A549 (cell line): ENCODE measurements around the gene RNF26. TPM values are rescaled to one million over a fixed set of nuclear protein-coding genes. Genes with fewer than 3 reads are reported as not detected.
A peak's percentile ranks its signal among the peaks of the same experiment; 100 is the strongest.

Experiments
- ATAC-seq, 2 experiments: fragments of 200-7000 bp in 1 of 2; fragments of >200 bp in 1 of 2; cut with Nextera tagmentation in 1 of 2; cut with Tn5 transposase in 1 of 2; 3 replicates each; pipeline versions ENCODE4 v1.8.0 to v1.9.1; 2018 to 2020; ENCODE audit warnings: mild to moderate bottlenecking in 1 of 2, moderate library complexity in 1 of 2
- CTCF ChIA-PET: fragments of 300-600 bp; sonication (Branson Sonifier 250); formaldehyde crosslinking; extraction: SDS; loops from one replicate; lab custom pipeline; 2021; ENCODE audit warnings: antibody characterized with exemption, inconsistent platforms; lab: Yijun Ruan, JAX
- POLR2A ChIA-PET: fragments of 350-600 bp; formaldehyde crosslinking; extraction: SDS; loops from one replicate; lab custom pipeline; 2021; ENCODE audit warnings: antibody characterized with exemption, inconsistent platforms; lab: Yijun Ruan, JAX
- DNase-seq, 2 experiments: peaks; one replicate each; pipeline versions ENCODE4 v3.0.0 to v3.0.0-alpha.2; 2011 to 2016; ENCODE audit warnings: low read depth in 1 of 2, low spot score in 1 of 2
- FAIRE-seq: peaks from 2 replicates; lab custom pipeline; 2011; peaks lifted over from hg19 to GRCh38; lab: Jason Lieb, UNC
- H3K27ac ChIP-seq, 2 experiments: fragments of >200 bp; sonication (Bioruptor Twin); formaldehyde crosslinking; 3 replicates each; pipeline ENCODE4 v1.5.1; 2016 to 2017
- H3K4me1 ChIP-seq: fragments of >200 bp; sonication (Bioruptor Twin); formaldehyde crosslinking; 3 replicates; pipeline ENCODE4 v1.6.1; 2016
- H3K4me2 ChIP-seq: fragments of >200 bp; sonication (Bioruptor Twin); formaldehyde crosslinking; 3 replicates; pipeline ENCODE4 v1.6.1; 2016
- H3K4me3 ChIP-seq: fragments of >200 bp; sonication (Bioruptor Twin); formaldehyde crosslinking; 3 replicates; pipeline ENCODE4 v1.5.1; 2016
- H3K9me3 ChIP-seq: fragments of >200 bp; sonication (Bioruptor Twin); formaldehyde crosslinking; 3 replicates; pipeline ENCODE4 v1.6.1; 2016
- BHLHE40 ChIP-seq: IDR thresholded peaks from 2 replicates; pipeline ENCODE4 v1.6.1; 2012; ENCODE audit warnings: low read depth, low read length, inconsistent platforms
- CHD2 ChIP-seq: fragments of 150-350 bp; IDR thresholded peaks from 2 replicates; pipeline ENCODE4 v1.6.1; 2014; ENCODE audit warnings: low read length; ENCODE audit not compliant: partially characterized antibody
- CHD4 ChIP-seq: fragments of 200-600 bp; sonication (generic); IDR thresholded peaks from 2 replicates; pipeline ENCODE4 v1.6.1; 2016; ENCODE audit warnings: antibody characterized with exemption, mild to moderate bottlenecking, borderline replicate concordance
- E2F6 ChIP-seq: IDR thresholded peaks from 2 replicates; pipeline ENCODE4 v1.6.1; 2012; ENCODE audit warnings: low read depth, borderline replicate concordance
- ESRRA ChIP-seq: fragments of 150-350 bp; IDR thresholded peaks from 2 replicates; pipeline ENCODE4 v1.6.1; 2014; ENCODE audit warnings: mild to moderate bottlenecking, low read length, borderline replicate concordance
- FOSB ChIP-seq: fragments of 250-450 bp; sonication (Bioruptor Pico); IDR thresholded peaks from 2 replicates; pipeline ENCODE4 v1.5.0; 2020; ENCODE audit warnings: mild to moderate bottlenecking, moderate library complexity
- FOXS1 ChIP-seq: fragments of 250-450 bp; sonication (Bioruptor Pico); IDR thresholded peaks from 2 replicates; pipeline ENCODE4 v1.5.0; 2020; ENCODE audit warnings: mild to moderate bottlenecking, moderate library complexity
- GATA3 ChIP-seq: IDR thresholded peaks from 2 replicates; pipeline ENCODE4 v1.6.1; 2012; ENCODE audit warnings: borderline replicate concordance
- HMGXB4 ChIP-seq: fragments of 250-450 bp; sonication (Bioruptor Pico); IDR thresholded peaks from 2 replicates; pipeline ENCODE4 v1.5.0; 2021; ENCODE audit warnings: mild to moderate bottlenecking, moderate library complexity, borderline replicate concordance
- HOXA7 ChIP-seq: fragments of 250-450 bp; sonication (Bioruptor Pico); IDR thresholded peaks from 2 replicates; pipeline ENCODE4 v1.5.0; 2020; ENCODE audit warnings: mild to moderate bottlenecking, moderate library complexity
- JUNB ChIP-seq: fragments of >200 bp; sonication (Bioruptor Twin); formaldehyde crosslinking; IDR thresholded peaks from 2 replicates; pipeline ENCODE4 v1.6.1; 2016
- KDM1A ChIP-seq: fragments of 200-600 bp; sonication (generic); IDR thresholded peaks from 2 replicates; pipeline ENCODE4 v1.6.1; 2016; ENCODE audit warnings: low read depth, mild to moderate bottlenecking
- KDM5A ChIP-seq: fragments of 200-600 bp; sonication (generic); IDR thresholded peaks from 2 replicates; pipeline ENCODE4 v1.6.1; 2016; ENCODE audit warnings: antibody characterized with exemption, mild to moderate bottlenecking
- MAFK ChIP-seq: fragments of 450-650 bp; IDR thresholded peaks from 2 replicates; pipeline ENCODE4 v1.6.1; 2014; ENCODE audit not compliant: partially characterized antibody
- MAX ChIP-seq: IDR thresholded peaks from 2 replicates; pipeline ENCODE4 v1.6.1; 2012
- MYC ChIP-seq: IDR thresholded peaks from 2 replicates; pipeline ENCODE4 v1.6.1; 2012; ENCODE audit warnings: mild to moderate bottlenecking, inconsistent platforms, low read length, improper control_type of control experiment, borderline replicate concordance
- NR3C1 ChIP-seq: fragments of >200 bp; sonication (Bioruptor Twin); formaldehyde crosslinking; IDR thresholded peaks from 3 replicates; pipeline ENCODE4 v1.6.1; 2017
- PBX3 ChIP-seq: IDR thresholded peaks from 2 replicates; pipeline ENCODE4 v1.6.1; 2012
- PHF8 ChIP-seq: fragments of 200-600 bp; sonication (generic); IDR thresholded peaks from 2 replicates; pipeline ENCODE4 v1.6.1; 2016; ENCODE audit warnings: low read depth, mild to moderate bottlenecking, antibody characterized with exemption, moderate library complexity, borderline replicate concordance
- POLR2A ChIP-seq: IDR thresholded peaks from 2 replicates; pipeline ENCODE4 v1.6.1; 2012; ENCODE audit warnings: mild to moderate bottlenecking, low read length
- POLR2AphosphoS2 ChIP-seq: conservative IDR thresholded peaks from 2 replicates; pipeline ENCODE4 v1.6.1; 2012; ENCODE audit warnings: low read length, improper control_type of control experiment, inconsistent platforms
- RARB ChIP-seq: fragments of 250-450 bp; sonication (Bioruptor Pico); IDR thresholded peaks from 2 replicates; pipeline ENCODE4 v1.8.0; 2021; ENCODE audit warnings: mild to moderate bottlenecking, moderate library complexity
- RCOR1 ChIP-seq: fragments of 150-350 bp; IDR thresholded peaks from 2 replicates; pipeline ENCODE4 v1.6.1; 2014; ENCODE audit warnings: antibody characterized with exemption, low read length, low read depth
- SMC3 ChIP-seq: fragments of >200 bp; sonication (Bioruptor Twin); formaldehyde crosslinking; IDR thresholded peaks from 3 replicates; pipeline ENCODE4 v1.6.1; 2018; ENCODE audit warnings: inconsistent platforms
- SREBF2 ChIP-seq: fragments of 450-650 bp; IDR thresholded peaks from 2 replicates; pipeline ENCODE4 v1.6.1; 2014; ENCODE audit warnings: mild to moderate bottlenecking, moderate library complexity
- TFCP2L1 ChIP-seq: fragments of 250-450 bp; sonication (Bioruptor Pico); IDR thresholded peaks from 2 replicates; pipeline ENCODE4 v1.5.0; 2021; ENCODE audit warnings: mild to moderate bottlenecking
- USF2 ChIP-seq: fragments of 450-650 bp; IDR thresholded peaks from 2 replicates; pipeline ENCODE4 v1.6.1; 2014; ENCODE audit warnings: antibody characterized with exemption
- ZFP36 ChIP-seq: fragments of 450-650 bp; IDR thresholded peaks from 2 replicates; pipeline ENCODE4 v1.6.1; 2014; ENCODE audit warnings: borderline replicate concordance; ENCODE audit not compliant: partially characterized antibody
- ZSCAN20 ChIP-seq: fragments of 250-450 bp; sonication (Bioruptor Pico); IDR thresholded peaks from 2 replicates; pipeline ENCODE4 v1.8.0; 2022; ENCODE audit warnings: mild to moderate bottlenecking, moderate library complexity
- WGBS: methylation state at CpG from one replicate; pipeline ENCODE4 v1.1.6; 2017; ENCODE audit errors: missing lambda C conversion rate; 5-methylcytosine and 5-hydroxymethylcytosine counted together
- polyA plus RNA-seq, 4 experiments: library from polyadenylated mRNA; depleted of rRNA in 3 of 4; stranded (reverse); fragments of >200 nt; fragmentation: RNase III in 1 of 4; extraction: RNeasy Plus Mini Kit Qiagen cat#74134 plus additional on column Dnase treatment in 1 of 4; gene quantifications; 2 replicates in 3 of 4; 3 replicates in 1 of 4; pipeline ENCODE4 v1.2.3, GENCODE V29; 2011 to 2017

RNF26 gene
- polyA plus RNA-seq, 2 of the 4 experiments (the other 2 are of a cell fraction) = 23.5 to 26.5 TPM

GRCh38 chr11:119363081-119363850 is 28.9 kb downstream of the RNF26 start:
- TF ChIP-seq FOXS1 = no peak
- no peak for TF ChIP-seq CHD2
- TF ChIP-seq BHLHE40 = no peak
- TF ChIP-seq RARB (CRISPR knock-in tag) = no peak
- TF ChIP-seq MAFK = no peak
- TF ChIP-seq RCOR1 = no peak
- no peak for TF ChIP-seq TFCP2L1 (CRISPR knock-in tag)
- TF ChIP-seq ZSCAN20 (CRISPR knock-in tag) = no peak
- no peak for TF ChIP-seq FOSB
- no peak for TF ChIP-seq HOXA7
- no peak for TF ChIP-seq MAX
- no peak for TF ChIP-seq POLR2AphosphoS2
- no peak for TF ChIP-seq SMC3
- no peak for TF ChIP-seq PBX3
- TF ChIP-seq KDM5A = no peak
- TF ChIP-seq CHD4 = no peak
- no peak for TF ChIP-seq SREBF2
- Histone ChIP-seq H3K27ac (peak overlapping the region; percentile 74 to 91), H3K9me3 (no peaks in the 10 kb centered on the region), H3K4me2 (peak overlapping the region; percentile 97), H3K4me3 (peak overlapping the region; percentile 50), H3K4me1 (peaks cover 65% of the 10 kb centered on the region)
- WGBS = 76% methylated on average over 14 of the region's 44 CpGs
- ATAC-seq = no peak
- no peak for DNase-seq
- FAIRE-seq = no peak
- POLR2A ChIA-PET = no interaction called here
- CTCF ChIA-PET = interaction anchor here (1.7 to 5.8 kb wide), 5 partner anchors 9 to 111 kb away, joined by 5 to 98 read pairs (median 22); partner anchors contain the start of gene USP2

- DNase-seq (peak in 1 of 2 experiments; percentile 31), FAIRE-seq (no peak), ATAC-seq (peak in 1 of 2 experiments; percentile 49; a peak in 3 of 6 replicates)
- Histone ChIP-seq H3K4me1 (peaks cover 73% of the 10 kb centered on the region), H3K27ac (peak overlapping the region; percentile 74 to 91), H3K4me2 (peak overlapping the region; percentile 97), H3K9me3 (no peaks in the 10 kb centered on the region), H3K4me3 (peak overlapping the region; percentile 50)
- TF ChIP-seq E2F6 (peak; percentile 45; the same call in 1 of the 2 replicates), MAX (peak; percentile 54), ZSCAN20 (CRISPR knock-in tag) (no peak), PHF8 (peak; percentile 34; the same call in 1 of the 2 replicates)
- ChIA-PET CTCF (interaction anchor here (0.6 to 5.8 kb wide), 5 partner anchors 8 to 805 kb away, joined by 3 to 98 read pairs (median 13); partner anchors contain the start of gene USP2), POLR2A (no interaction called here)
- 25% methylated on average over 2 of the region's 88 CpGs for WGBS
These were observed 29.7 kb downstream of the RNF26 start for GRCh38 chr11:119363851-119364590.

GRCh38 chr11:119365071-119365591 is 30.8 kb downstream of the RNF26 start:
- ATAC-seq = no peak
- POLR2A ChIA-PET = no interaction called here
- CTCF ChIA-PET = interaction anchor here (0.7 to 5.8 kb wide), 6 partner anchors 7 to 804 kb away, joined by 3 to 98 read pairs (median 8); partner anchors contain the start of genes CBL and USP2
- 71% methylated on average over 6 of the region's 6 CpGs for WGBS
- peaks cover 72% of the 10 kb centered on the region for H3K4me1 ChIP-seq
- H3K9me3 ChIP-seq = no peaks in the 10 kb centered on the region
- DNase-seq = no peak
- H3K4me2 ChIP-seq = no peak overlapping the region
- no peak overlapping the region for H3K27ac ChIP-seq
- no peak for FAIRE-seq
- H3K4me3 ChIP-seq = no peak overlapping the region
- TF ChIP-seq HMGXB4 (CRISPR knock-in tag) = no peak
- TF ChIP-seq JUNB = no peak
- no peak for TF ChIP-seq MYC
- TF ChIP-seq NR3C1 = no peak
- no peak for TF ChIP-seq FOSB
- TF ChIP-seq POLR2A = no peak
- TF ChIP-seq KDM1A = no peak
- TF ChIP-seq ZFP36 = no peak
- TF ChIP-seq USF2 = no peak
- no peak for TF ChIP-seq ESRRA
- TF ChIP-seq GATA3 = no peak
- TF ChIP-seq TFCP2L1 (CRISPR knock-in tag) = no peak
